Loucy (cell line): ENCODE data around the gene TSPAN17.

Source experiments
- H2AFZ ChIP-seq: fragments of 200-600 bp; sonication (generic); 2 replicates; pipeline ENCODE4 v1.6.0; 2016; ENCODE audit warnings: antibody characterized with exemption, mild to moderate bottlenecking, low read length, moderate library complexity
- H3F3A ChIP-seq: fragments of 200-600 bp; 2 replicates; pipeline ENCODE4 v1.6.0; 2016; ENCODE audit warnings: antibody characterized with exemption, low read depth, mild to moderate bottlenecking
- H3K27me3 ChIP-seq: fragments of 200-600 bp; sonication (generic); 2 replicates; pipeline ENCODE4 v1.6.1; 2014; ENCODE audit warnings: low read length, mild to moderate bottlenecking; ENCODE audit not compliant: insufficient read depth, poor library complexity, severe bottlenecking
- H3K36me3 ChIP-seq: fragments of 200-600 bp; sonication (generic); 2 replicates; pipeline ENCODE4 v1.6.1; 2016; ENCODE audit warnings: low read length; ENCODE audit not compliant: insufficient read depth
- H3K4me1 ChIP-seq: fragments of 200-600 bp; sonication (generic); 2 replicates; pipeline ENCODE4 v1.5.1; 2014; ENCODE audit warnings: low read length, mild to moderate bottlenecking; ENCODE audit not compliant: insufficient read depth, poor library complexity, severe bottlenecking
- H3K4me2 ChIP-seq: fragments of 200-600 bp; sonication (generic); 2 replicates; pipeline ENCODE4 v1.6.0; 2014; ENCODE audit warnings: antibody characterized with exemption, low read length, low read depth, mild to moderate bottlenecking; ENCODE audit not compliant: poor library complexity, severe bottlenecking
- H3K4me3 ChIP-seq: fragments of 200-600 bp; sonication (generic); 2 replicates; pipeline ENCODE4 v1.5.1; 2014; ENCODE audit warnings: low read length, mild to moderate bottlenecking, mixed read lengths; ENCODE audit not compliant: poor library complexity, severe bottlenecking
- H3K79me2 ChIP-seq: fragments of 200-600 bp; sonication (generic); 2 replicates; pipeline ENCODE4 v1.6.1; 2014; ENCODE audit warnings: low read length; ENCODE audit not compliant: insufficient read depth
- H3K9ac ChIP-seq: fragments of 200-600 bp; sonication (generic); 2 replicates; pipeline ENCODE4 v1.6.0; 2014; ENCODE audit warnings: mild to moderate bottlenecking, low read depth, low read length, moderate library complexity; ENCODE audit not compliant: poor library complexity, severe bottlenecking
- H3K9me2 ChIP-seq: fragments of 200-600 bp; sonication (generic); replicated peaks from 2 replicates; pipeline ENCODE4 v1.6.1; 2016; ENCODE audit warnings: low read depth, low read length, mixed read lengths
- H3K9me3 ChIP-seq: fragments of 200-600 bp; sonication (generic); 2 replicates; pipeline ENCODE4 v1.6.1; 2014; ENCODE audit warnings: mild to moderate bottlenecking, antibody characterized with exemption, low read length, low read depth; ENCODE audit not compliant: insufficient read depth
- H4K20me1 ChIP-seq: fragments of 200-600 bp; sonication (generic); 2 replicates; pipeline ENCODE4 v1.6.0; 2014; ENCODE audit warnings: antibody characterized with exemption, low read length, mild to moderate bottlenecking; ENCODE audit not compliant: insufficient read depth, poor library complexity, severe bottlenecking
- CTCF ChIP-seq: fragments of 200-600 bp; sonication (generic); conservative IDR thresholded peaks from 2 replicates; pipeline ENCODE4 v1.5.1; 2014; ENCODE audit warnings: mild to moderate bottlenecking, antibody characterized with exemption, low read length
- EZH2phosphoT487 ChIP-seq: fragments of 200-600 bp; IDR thresholded peaks from 2 replicates; pipeline ENCODE4 v1.6.1; 2018; ENCODE audit warnings: antibody characterized with exemption, mild to moderate bottlenecking, moderate library complexity, borderline replicate concordance

TSPAN17 gene

DNA sequence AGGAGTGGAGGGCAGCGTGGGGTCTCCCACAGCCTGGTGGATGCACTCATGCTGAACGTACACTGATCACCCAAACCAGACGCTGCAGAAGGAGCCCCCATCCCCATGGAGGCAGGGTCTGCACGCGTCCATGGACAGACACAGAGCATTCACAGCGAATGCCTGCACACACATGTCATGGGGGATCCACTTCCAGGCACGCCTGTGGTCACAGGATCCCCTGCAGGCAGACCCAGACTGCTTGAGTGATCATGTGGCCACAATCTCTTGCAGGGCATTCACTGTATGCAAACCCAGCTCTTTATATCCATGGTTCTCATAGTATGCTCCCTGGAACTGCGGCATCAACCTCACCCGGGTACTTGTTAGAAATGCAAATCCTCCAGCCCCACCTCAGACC lies 22.3 kb upstream of the TSPAN17 start:
- Histone ChIP-seq H3K9me2 (no peaks in the 10 kb centered on the region), H3F3A (no peaks in the 10 kb centered on the region), H3K9ac (no peak overlapping the region), H3K4me3 (no peak overlapping the region), H4K20me1 (no peaks in the 10 kb centered on the region), H3K4me2 (no peak overlapping the region), H3K27me3 (no peaks in the 10 kb centered on the region), H3K36me3 (no peaks in the 10 kb centered on the region), H3K4me1 (no peaks in the 10 kb centered on the region), H3K9me3 (no peaks in the 10 kb centered on the region), H2AFZ (no peak overlapping the region), H3K79me2 (no peaks in the 10 kb centered on the region)
- TF ChIP-seq EZH2phosphoT487 (no peak), CTCF (no peak)

DNA sequence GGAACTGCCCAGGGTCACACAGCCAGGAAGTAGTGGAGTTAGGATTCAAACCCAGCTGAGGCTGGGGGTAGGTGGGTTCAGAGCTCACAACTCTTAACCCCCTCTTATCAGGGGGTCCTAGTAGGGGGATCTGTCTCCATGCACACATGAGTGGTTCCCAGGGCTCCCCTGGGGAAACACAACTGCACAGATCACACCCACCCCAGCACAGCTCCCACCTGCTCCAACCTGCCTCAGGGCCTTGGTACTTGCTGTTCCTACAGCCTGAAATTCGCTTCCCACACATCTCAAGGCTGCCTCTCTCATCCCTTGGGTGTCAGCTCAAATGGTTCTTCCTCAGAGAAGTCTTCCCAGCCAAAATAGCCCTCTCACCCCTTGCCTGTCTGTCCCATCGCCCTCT lies 21.8 kb upstream of the TSPAN17 start:
- H3K36me3 ChIP-seq = no peaks in the 10 kb centered on the region
- no peak overlapping the region for H3K4me2 ChIP-seq
- no peaks in the 10 kb centered on the region for H4K20me1 ChIP-seq
- no peaks in the 10 kb centered on the region for H3K4me1 ChIP-seq
- TF ChIP-seq CTCF (no peak), EZH2phosphoT487 (no peak)
- no peaks in the 10 kb centered on the region for H3K9me2 ChIP-seq
- H3K9me3 ChIP-seq = no peaks in the 10 kb centered on the region
- no peaks in the 10 kb centered on the region for H3F3A ChIP-seq
- no peaks in the 10 kb centered on the region for H3K79me2 ChIP-seq
- H2AFZ ChIP-seq = no peak overlapping the region
- H3K27me3 ChIP-seq = no peaks in the 10 kb centered on the region
- H3K4me3 ChIP-seq = no peak overlapping the region
- H3K9ac ChIP-seq = no peak overlapping the region

- TF ChIP-seq CTCF (no peak), EZH2phosphoT487 (no peak)
Observed at GRCh38 chr5:176625966-176626875, 21.1 kb upstream of the TSPAN17 start.

More at GRCh38 chr5:176625966-176626875, 21.1 kb upstream of the TSPAN17 start:
- Histone ChIP-seq H3K36me3 (no peaks in the 10 kb centered on the region), H4K20me1 (no peaks in the 10 kb centered on the region), H3K4me2 (no peak overlapping the region), H3F3A (no peaks in the 10 kb centered on the region), H3K4me3 (no peak overlapping the region), H3K4me1 (no peaks in the 10 kb centered on the region), H3K9me2 (no peaks in the 10 kb centered on the region), H3K27me3 (no peaks in the 10 kb centered on the region), H2AFZ (no peak overlapping the region), H3K9ac (no peak overlapping the region), H3K9me3 (no peaks in the 10 kb centered on the region), H3K79me2 (no peaks in the 10 kb centered on the region)
